GM21717 (cell line): ENCODE measurements around the gene NPY4R2.
"Not testable (repeated sequence)": the region's sequence is repeated elsewhere in the genome, so short reads cannot be mapped to it uniquely, and the experiment has no call there.

Experiments
- ATAC-seq: cut with Tn5 transposase; IDR thresholded peaks from one replicate; pipeline ENCODE4 v1.9.1; 2021; ENCODE audit warnings: mild to moderate bottlenecking, moderate library complexity; ENCODE audit not compliant: unreplicated experiment

NPY4R2 gene

GRCh38 chr10:47928225-47928624, 9.8 kb downstream of the NPY4R2 start:
- not testable (repeated sequence) for ATAC-seq

- not testable (repeated sequence) for ATAC-seq
These were observed 14.4 kb downstream of the NPY4R2 start for GRCh38 chr10:47932824-47933223.

- not testable (repeated sequence) for ATAC-seq
These were observed 15.0 kb downstream of the NPY4R2 start for GRCh38 chr10:47933462-47933861.

- not testable (repeated sequence) for ATAC-seq
These were observed 18.3 kb downstream of the NPY4R2 start for GRCh38 chr10:47936772-47937228.

GRCh38 chr10:47937634-47938033, 19.2 kb downstream of the NPY4R2 start:
- not testable (repeated sequence) for ATAC-seq

GRCh38 chr10:47940821-47941220, 22.4 kb downstream of the NPY4R2 start:
- not testable (repeated sequence) for ATAC-seq

GRCh38 chr10:47941379-47941778, 22.9 kb downstream of the NPY4R2 start:
- not testable (repeated sequence) for ATAC-seq

GRCh38 chr10:47942351-47943019, 24.0 kb downstream of the NPY4R2 start:
- ATAC-seq = not testable (repeated sequence)

- ATAC-seq = not testable (repeated sequence)
These were observed 24.9 kb downstream of the NPY4R2 start for GRCh38 chr10:47943328-47943727.

GRCh38 chr10:47947424-47947823, 29.0 kb downstream of the NPY4R2 start:
- ATAC-seq = not testable (repeated sequence)

GRCh38 chr10:47957158-47957557, 38.7 kb downstream of the NPY4R2 start:
- not testable (repeated sequence) for ATAC-seq

GRCh38 chr10:47959677-47960076, 41.2 kb downstream of the NPY4R2 start:
- not testable (repeated sequence) for ATAC-seq

GRCh38 chr10:47960699-47961098, 42.2 kb downstream of the NPY4R2 start:
- ATAC-seq = not testable (repeated sequence)

- ATAC-seq = not testable (repeated sequence)
These were observed 44.3 kb downstream of the NPY4R2 start for GRCh38 chr10:47962785-47963184.

GRCh38 chr10:47964280-47965063, 46.0 kb downstream of the NPY4R2 start:
- ATAC-seq = not testable (repeated sequence)

- peak; percentile 68 for ATAC-seq
These were observed 50.5 kb downstream of the NPY4R2 start for GRCh38 chr10:47968988-47969387.

GRCh38 chr10:47970047-47970446, 51.6 kb downstream of the NPY4R2 start:
- ATAC-seq = not testable (repeated sequence)

- ATAC-seq = not testable (repeated sequence)
These were observed 53.1 kb downstream of the NPY4R2 start for GRCh38 chr10:47971598-47971997.

- ATAC-seq = not testable (repeated sequence)
These were observed 53.6 kb downstream of the NPY4R2 start for GRCh38 chr10:47972077-47972476.
